Type B pancreatic cell (in vitro differentiated cells): ENCODE results near the gene ZKSCAN4. TPM values are rescaled to one million over a fixed set of nuclear protein-coding genes. Genes with fewer than 3 reads are reported as not detected.

Experiments used
- DNase-seq: peaks from one replicate; pipeline ENCODE4 v3.0.0; 2021; ENCODE audit warnings: mixed read lengths; ENCODE audit not compliant: unreplicated experiment; ENCODE audit errors: extremely low spot score
- H3K27ac Mint-ChIP-seq: 2 replicates; pipeline ENCODE4 v1.8.0; 2021; ENCODE audit warnings: mild to moderate bottlenecking, mixed read lengths
- H3K27me3 Mint-ChIP-seq: 2 replicates; pipeline ENCODE4 v1.8.0; 2021; ENCODE audit warnings: mixed read lengths
- H3K36me3 Mint-ChIP-seq: 2 replicates; pipeline ENCODE4 v1.8.0; 2021; ENCODE audit warnings: mixed read lengths
- H3K4me1 Mint-ChIP-seq: one replicate; pipeline ENCODE4 v1.8.0; 2021; ENCODE audit warnings: mixed read lengths; ENCODE audit not compliant: unreplicated experiment
- H3K4me3 Mint-ChIP-seq: 2 replicates; pipeline ENCODE4 v1.8.0; 2021; ENCODE audit warnings: mild to moderate bottlenecking, mixed read lengths
- H3K9me3 Mint-ChIP-seq: 2 replicates; pipeline ENCODE4 v1.8.0; 2021; ENCODE audit warnings: mixed read lengths
- CTCF ChIP-seq: fragments of 200-600 bp; sonication (generic); conservative IDR thresholded peaks from 2 replicates; pipeline ENCODE4 v1.5.0; 2021; ENCODE audit warnings: antibody characterized with exemption, mild to moderate bottlenecking
- total RNA-seq: library from RNA; stranded (reverse); gene quantifications from 2 replicates; pipeline ENCODE4 v1.2.1, GENCODE V29; 2021; ENCODE audit warnings: low replicate concordance

Gene ZKSCAN4
- total RNA-seq, 1 donor from 2014 or later = 7.8 TPM

- H3K27ac Mint-ChIP-seq = no peak overlapping the region
- H3K27me3 Mint-ChIP-seq = no peaks in the 10 kb centered on the region
- no peak overlapping the region for H3K4me3 Mint-ChIP-seq
- DNase-seq = no peak
- no peaks in the 10 kb centered on the region for H3K9me3 Mint-ChIP-seq
- no peaks in the 10 kb centered on the region for H3K4me1 Mint-ChIP-seq
- no peak for TF ChIP-seq CTCF
- peaks cover 53% of the 10 kb centered on the region for H3K36me3 Mint-ChIP-seq
These were observed 16.1 kb downstream of the ZKSCAN4 start for GRCh38 chr6:28235912-28236452.

- Mint-ChIP-seq H3K9me3 (no peaks in the 10 kb centered on the region), H3K4me3 (no peak overlapping the region), H3K36me3 (peaks cover 72% of the 10 kb centered on the region), H3K4me1 (no peaks in the 10 kb centered on the region), H3K27me3 (no peaks in the 10 kb centered on the region), H3K27ac (no peak overlapping the region)
- no peak for DNase-seq
- TF ChIP-seq CTCF = no peak
These were observed 19.3 kb downstream of the ZKSCAN4 start for GRCh38 chr6:28232785-28233184.

- no peaks in the 10 kb centered on the region for H3K9me3 Mint-ChIP-seq
These were observed 25.6 kb downstream of the ZKSCAN4 start for GRCh38 chr6:28226460-28226859.

DNA sequence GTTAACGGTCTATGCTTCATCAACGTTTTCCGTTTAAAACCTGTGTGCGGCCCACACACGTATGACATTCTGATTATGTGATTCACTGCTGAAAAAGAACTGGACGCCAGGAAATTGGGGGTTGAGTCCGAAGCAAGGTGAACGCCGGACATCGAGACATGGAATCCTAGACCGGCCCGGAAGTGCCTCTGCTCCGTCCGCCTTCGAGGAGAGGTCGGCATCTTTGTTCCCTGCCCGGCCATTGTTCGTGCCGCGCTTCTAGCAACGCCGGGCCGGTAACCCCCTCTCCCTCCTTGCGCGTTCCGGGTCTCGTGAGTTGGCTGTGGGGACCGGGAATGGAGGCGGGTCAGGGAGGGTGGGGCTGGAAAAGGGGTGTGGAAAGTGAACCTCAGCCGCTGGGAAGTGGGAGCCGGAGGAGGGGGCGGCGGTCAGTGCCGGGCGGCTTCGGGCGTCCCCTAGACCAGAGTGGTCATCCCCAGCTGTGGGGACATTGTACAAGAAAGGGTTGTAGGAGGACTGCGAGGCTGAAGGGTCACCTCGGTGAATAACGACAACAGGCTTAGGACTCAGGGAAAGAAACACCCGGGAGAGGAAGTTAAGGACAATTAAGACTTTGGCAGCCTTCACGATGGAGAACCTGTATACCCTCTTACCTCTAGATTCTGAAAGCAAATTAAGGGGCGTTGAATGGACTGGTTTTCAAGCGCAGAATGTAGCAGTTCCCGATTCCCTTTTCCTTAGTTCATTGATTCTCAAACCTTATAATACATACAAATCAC, 26.8 kb downstream of the ZKSCAN4 start, which contains the start of gene ZSCAN9:
TSS of gene ZSCAN9 (plus strand) at position 220 of the 779 bp plus-strand sequence. CDS start 1,810 bp downstream, outside the sequence.
- H3K4me1 Mint-ChIP-seq = peaks cover 3% of the 10 kb centered on the region
- H3K27ac Mint-ChIP-seq = peak within 1 kb of the TSS; percentile 90
- H3K27me3 Mint-ChIP-seq = peaks cover 26% of the 10 kb centered on the region
- peaks cover 27% of the 10 kb centered on the region for H3K36me3 Mint-ChIP-seq
- H3K4me3 Mint-ChIP-seq = peak within 1 kb of the TSS; percentile 97
- H3K9me3 Mint-ChIP-seq = no peaks in the 10 kb centered on the region
- DNase-seq = peak; percentile 80
- no peak for TF ChIP-seq CTCF

More at GRCh38 chr6:28226460-28226859, 25.6 kb downstream of the ZKSCAN4 start:
- no peak for TF ChIP-seq CTCF
- Mint-ChIP-seq H3K36me3 (peaks cover 37% of the 10 kb centered on the region), H3K4me3 (peak overlapping the region; percentile 97), H3K4me1 (peaks cover 3% of the 10 kb centered on the region), H3K27me3 (peaks cover 16% of the 10 kb centered on the region), H3K27ac (no peak overlapping the region)
- no peak for DNase-seq

GRCh38 chr6:28224131-28225055, 27.7 kb downstream of the ZKSCAN4 start:
- peaks cover 3% of the 10 kb centered on the region for H3K4me1 Mint-ChIP-seq
- H3K9me3 Mint-ChIP-seq = no peaks in the 10 kb centered on the region
- no peak for TF ChIP-seq CTCF
- peak overlapping the region; percentile 90 for H3K27ac Mint-ChIP-seq
- H3K4me3 Mint-ChIP-seq = peak overlapping the region; percentile 97
- peaks cover 22% of the 10 kb centered on the region for H3K36me3 Mint-ChIP-seq
- no peak for DNase-seq
- H3K27me3 Mint-ChIP-seq = peaks cover 32% of the 10 kb centered on the region
